ENCODE data around the gene LPAR3.

GRCh38 chr1:84918726-84919336, 25.8 kb upstream of the LPAR3 start:
- TF ChIP-seq, protein P1, sequence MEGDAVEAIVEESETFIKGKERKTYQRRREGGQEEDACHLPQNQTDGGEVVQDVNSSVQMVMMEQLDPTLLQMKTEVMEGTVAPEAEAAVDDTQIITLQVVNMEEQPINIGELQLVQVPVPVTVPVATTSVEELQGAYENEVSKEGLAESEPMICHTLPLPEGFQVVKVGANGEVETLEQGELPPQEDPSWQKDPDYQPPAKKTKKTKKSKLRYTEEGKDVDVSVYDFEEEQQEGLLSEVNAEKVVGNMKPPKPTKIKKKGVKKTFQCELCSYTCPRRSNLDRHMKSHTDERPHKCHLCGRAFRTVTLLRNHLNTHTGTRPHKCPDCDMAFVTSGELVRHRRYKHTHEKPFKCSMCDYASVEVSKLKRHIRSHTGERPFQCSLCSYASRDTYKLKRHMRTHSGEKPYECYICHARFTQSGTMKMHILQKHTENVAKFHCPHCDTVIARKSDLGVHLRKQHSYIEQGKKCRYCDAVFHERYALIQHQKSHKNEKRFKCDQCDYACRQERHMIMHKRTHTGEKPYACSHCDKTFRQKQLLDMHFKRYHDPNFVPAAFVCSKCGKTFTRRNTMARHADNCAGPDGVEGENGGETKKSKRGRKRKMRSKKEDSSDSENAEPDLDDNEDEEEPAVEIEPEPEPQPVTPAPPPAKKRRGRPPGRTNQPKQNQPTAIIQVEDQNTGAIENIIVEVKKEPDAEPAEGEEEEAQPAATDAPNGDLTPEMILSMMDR (tag by site-specific recombination; IDR thresholded peaks at IDR 0.05) = no peak
- TF ChIP-seq RBAK (tag by site-specific recombination; IDR thresholded peaks at IDR 0.05) (no peak), SETDB1 (IDR thresholded peaks at IDR 0.05; ENCODE audit: insufficient read length, low read length) (no peak), ZNF311 (tag by site-specific recombination; IDR thresholded peaks at IDR 0.05; ENCODE audit: borderline replicate concordance) (no peak), ZNF174 (tag by site-specific recombination; IDR thresholded peaks at IDR 0.05) (no peak), YY1 (tag by site-specific recombination; IDR thresholded peaks at IDR 0.05) (no peak), ZNF623 (tag by site-specific recombination; IDR thresholded peaks at IDR 0.05) (no peak)
